GM21515 (cell line): ENCODE measurements around the gene KIAA0319L.
"Not testable (repeated sequence)": the region's sequence is repeated elsewhere in the genome, so short reads cannot be mapped to it uniquely, and the experiment has no call there.

Experiments
- ATAC-seq: cut with Tn5 transposase; IDR thresholded peaks from one replicate; pipeline ENCODE4 v1.9.1; 2021; ENCODE audit not compliant: unreplicated experiment

Gene KIAA0319L

GRCh38 chr1:35557118-35557610 is at the start of gene KIAA0319L:
Gene KIAA0319L (minus strand): TSS chr1:35557403. CDS start chr1:35554491, 2,912 bp downstream.
- peak; percentile 73 for ATAC-seq

DNA sequence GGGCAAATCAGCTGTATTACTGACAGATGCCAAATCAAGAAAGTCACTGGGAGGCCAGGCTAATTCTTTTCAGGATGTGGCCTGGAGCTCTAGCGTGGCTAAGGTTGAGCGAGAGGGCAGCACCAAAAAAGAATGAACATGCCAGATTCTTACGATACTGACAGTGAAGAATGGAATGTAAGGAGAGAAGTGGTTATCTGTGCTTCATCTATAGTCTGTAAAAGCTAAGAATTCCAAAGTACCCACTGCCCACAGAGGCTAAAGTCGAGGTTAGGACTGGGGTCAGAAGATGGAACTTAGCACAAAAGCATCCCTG is 48.6 kb upstream of the KIAA0319L start:
- no peak for ATAC-seq

DNA sequence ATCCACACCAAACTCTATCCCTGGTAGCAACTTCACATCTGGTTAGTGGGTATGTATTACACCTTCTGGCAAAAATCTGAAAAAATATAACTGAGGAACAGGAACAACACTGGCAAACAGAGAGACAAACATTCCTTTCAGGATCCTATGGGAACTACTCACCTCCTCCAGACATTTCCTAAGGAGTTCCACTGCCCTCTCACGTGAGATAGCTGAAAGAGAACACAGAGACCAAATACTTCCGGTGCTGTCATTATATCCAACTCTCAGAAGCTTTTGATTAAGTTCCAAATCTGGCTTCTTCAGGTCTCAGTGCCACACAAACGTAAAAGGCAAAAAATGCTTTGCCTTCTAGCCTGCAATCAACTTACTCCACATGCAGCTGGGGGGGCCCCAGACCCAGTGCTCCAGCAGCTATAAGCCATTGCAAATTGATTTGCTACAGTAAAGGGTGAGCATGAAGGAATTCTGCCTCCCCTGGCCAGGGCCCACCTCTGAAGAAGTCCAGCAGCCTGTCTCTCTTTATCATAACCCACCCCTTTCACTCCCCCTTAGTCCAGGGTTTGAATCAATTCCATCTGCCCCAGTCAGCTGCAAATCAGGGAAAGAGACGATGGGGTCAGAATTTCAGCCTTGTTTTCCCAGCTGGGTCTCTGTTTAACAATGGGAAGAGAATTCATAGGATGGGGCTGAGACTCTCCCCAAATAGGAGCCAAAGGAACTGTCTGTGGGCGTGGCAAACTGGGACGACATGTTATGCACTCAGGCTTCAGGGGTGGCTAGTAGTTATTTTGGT is 48.1 kb upstream of the KIAA0319L start:
- ATAC-seq = no peak

DNA sequence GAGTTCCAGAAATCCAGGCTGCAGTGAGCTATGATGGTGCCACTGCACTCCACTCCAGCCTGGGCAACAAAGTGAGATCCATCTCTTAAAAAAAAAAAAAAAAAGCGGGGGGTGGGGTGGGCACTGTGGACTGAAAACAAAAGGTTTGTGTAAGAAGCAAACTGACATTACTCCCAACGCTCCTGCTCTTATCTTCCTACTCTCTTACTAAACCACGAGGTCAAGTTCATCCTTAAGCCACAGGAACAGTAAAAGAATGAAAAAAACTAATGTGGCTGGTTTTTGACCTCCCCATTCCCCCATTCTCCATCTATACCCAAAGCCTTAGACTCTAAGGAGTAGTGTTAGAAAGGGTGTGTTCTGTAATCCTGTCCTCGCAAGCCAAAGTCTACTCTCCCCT is 46.7 kb upstream of the KIAA0319L start:
- no peak for ATAC-seq

DNA sequence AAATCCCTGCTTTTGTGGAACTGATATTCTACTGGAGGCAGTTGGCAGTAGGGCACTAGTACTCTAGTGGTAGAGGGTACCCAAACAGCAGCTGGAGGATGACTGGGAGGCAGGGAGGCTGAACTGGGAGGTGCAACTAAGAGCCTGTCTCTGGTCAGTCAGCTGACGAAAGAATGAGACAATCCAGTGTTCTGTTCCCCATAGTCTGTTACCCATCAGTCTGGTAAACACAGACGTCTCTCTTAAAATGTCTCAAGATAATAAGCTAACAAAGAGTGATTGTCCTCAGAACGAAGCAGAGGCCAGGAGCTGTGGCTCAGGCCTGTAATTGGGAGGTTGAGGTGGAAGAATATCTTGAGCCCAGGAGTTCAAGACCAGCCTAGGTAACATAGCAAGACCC is 46.3 kb upstream of the KIAA0319L start:
- no peak for ATAC-seq

DNA sequence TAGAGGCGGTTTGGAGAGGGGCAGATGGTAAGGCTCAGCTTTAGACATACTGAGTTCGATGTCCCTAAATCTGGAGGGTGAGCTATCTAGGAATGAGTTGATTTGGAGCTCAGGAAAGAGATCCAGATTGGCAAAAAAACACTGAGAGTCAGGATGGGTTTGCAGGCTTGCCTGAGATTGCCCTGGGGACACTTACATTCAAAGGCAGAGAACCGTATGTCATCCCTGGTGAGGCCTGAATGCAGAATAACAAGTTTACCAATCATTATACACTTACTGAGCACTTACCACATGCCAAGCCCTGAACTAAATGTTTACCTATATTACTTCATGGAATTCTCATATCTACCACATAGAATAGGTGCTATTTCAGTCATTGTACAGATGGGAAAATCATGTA is 43.4 kb upstream of the KIAA0319L start:
- ATAC-seq = no peak

- ATAC-seq = no peak
Observed at GRCh38 chr1:35599411-35599810, 42.2 kb upstream of the KIAA0319L start.

GRCh38 chr1:35598895-35599294 is 41.7 kb upstream of the KIAA0319L start:
- ATAC-seq = no peak

- ATAC-seq = no peak
Observed at GRCh38 chr1:35597870-35598269, 40.7 kb upstream of the KIAA0319L start.

DNA sequence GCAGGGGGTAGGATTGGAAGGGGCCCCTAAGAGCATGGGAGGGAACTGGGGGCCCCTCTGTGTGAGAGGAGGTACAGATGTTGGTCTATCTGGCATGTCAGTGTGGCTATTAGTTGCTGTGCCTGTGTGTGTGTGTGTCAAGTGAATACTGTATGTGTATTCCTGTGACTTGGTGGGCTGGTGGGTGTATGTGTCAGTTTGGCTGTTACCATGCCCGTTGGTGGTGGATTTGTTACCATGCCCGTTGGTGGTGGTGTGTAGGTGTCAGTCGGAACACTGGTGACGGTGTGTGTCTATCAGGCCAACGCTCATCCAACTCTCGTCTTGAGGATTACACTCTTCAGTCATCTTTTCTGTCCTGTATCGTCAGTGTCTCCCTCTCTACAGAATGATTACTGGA is 38.5 kb upstream of the KIAA0319L start:
- ATAC-seq = no peak

- no peak for ATAC-seq
Observed at GRCh38 chr1:35594005-35594760, 37.0 kb upstream of the KIAA0319L start.

DNA sequence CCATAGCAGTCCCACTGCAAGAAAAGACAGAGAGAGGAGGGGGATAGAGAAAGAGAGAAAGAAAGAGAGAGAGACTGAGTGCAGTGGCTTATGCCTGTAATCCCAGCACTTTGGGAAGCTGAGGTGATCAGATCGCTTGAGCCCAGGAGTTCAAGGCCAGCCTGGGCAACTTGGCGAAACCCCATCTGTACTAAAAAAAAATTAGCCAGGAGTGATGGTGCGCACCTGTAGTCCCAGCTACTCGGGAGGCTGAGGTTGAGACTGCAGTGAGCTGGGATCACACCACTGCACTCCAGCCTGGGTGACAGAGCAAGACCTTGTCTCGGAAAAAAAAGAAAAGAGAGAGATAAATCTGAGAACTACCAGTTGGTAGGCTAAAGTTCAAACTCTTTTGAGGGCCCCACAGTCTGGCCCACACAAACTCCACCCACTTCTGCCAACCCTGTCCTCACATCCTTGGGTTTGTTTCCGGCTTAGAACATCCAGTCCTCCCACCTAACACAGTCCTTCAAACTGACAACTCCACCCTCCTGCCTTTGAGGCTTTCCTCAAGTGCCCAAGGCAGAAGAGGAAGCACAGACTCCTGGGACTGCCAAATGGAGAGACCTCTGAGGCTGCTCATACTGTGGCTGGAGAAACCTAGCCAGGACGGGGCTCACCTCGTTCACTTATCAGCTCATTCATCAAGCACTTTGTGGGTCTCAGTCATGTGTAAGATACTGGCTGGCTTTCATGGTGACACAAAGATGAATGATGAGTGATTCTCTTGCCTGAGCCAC is 36.0 kb upstream of the KIAA0319L start:
- no peak for ATAC-seq

GRCh38 chr1:35591211-35591610 is 34.0 kb upstream of the KIAA0319L start:
- no peak for ATAC-seq

DNA sequence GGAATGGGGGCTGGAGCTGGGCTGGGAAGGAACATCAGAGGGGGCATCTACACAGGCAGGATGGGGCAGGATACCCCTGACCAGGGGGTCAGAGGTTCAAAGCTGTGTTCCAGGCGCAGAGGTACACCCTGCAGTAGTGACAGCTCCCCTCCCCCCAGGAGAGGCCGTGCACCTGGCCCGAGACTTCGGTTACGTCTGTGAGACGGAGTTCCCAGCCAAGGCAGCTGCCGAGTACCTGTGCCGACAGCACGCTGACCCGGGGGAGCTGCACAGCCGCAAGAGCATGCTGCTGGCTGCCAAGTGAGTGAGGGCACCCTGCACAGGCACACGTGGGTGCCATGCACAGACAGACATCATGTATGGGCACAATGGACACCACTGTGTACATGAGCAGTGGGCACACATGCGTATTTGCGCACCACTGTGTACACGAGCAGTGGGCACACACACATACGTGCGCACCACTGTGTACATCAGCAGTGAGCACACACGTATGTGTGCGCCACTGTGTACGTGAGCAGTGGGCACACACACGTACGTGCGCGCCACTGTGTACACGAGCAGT is 33.4 kb upstream of the KIAA0319L start:
- ATAC-seq = no peak

DNA sequence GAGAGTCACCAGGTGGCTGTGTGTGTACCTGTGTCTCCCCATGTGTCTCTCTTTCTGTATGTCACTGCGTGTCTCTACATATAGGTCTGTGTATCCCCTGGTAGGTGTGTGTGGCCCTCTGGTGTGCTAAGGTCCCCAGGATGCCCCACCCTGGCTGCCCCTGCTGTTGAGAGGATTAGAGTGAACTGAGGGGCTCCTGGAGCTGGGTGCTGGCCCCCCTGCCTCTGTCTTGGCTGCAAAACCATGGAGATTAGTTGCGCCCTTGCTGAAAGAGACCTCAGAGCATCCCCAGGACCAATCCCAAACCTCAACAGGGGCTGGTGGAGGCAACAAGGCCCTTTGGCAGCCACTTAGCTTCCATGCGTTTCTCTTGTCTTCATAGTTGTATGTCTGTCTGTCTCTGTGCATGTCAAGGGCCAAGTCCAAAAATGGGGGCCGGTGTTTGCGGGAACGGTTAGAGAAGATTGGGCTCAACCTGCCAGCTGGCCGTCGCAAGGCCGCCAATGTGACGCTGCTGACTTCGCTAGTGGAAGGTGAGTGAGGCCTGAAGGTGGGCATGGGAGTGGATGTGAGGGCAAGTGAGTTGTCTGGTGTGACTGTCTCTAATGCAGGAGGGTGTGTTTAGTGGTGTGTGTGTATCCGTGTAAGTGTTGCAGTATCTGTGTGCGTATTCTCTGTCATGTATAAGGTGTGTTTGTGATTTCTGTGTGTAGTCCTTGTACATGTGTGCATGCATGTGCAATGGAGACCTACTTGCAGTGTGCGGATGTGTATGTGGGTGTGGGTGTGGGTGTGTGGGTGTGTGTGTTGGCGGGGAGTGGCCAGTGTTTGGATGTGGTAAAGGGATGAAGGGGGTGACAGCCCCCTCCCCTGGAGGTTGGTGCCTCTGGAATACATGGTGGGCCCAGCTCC is 32.6 kb upstream of the KIAA0319L start:
- no peak for ATAC-seq

DNA sequence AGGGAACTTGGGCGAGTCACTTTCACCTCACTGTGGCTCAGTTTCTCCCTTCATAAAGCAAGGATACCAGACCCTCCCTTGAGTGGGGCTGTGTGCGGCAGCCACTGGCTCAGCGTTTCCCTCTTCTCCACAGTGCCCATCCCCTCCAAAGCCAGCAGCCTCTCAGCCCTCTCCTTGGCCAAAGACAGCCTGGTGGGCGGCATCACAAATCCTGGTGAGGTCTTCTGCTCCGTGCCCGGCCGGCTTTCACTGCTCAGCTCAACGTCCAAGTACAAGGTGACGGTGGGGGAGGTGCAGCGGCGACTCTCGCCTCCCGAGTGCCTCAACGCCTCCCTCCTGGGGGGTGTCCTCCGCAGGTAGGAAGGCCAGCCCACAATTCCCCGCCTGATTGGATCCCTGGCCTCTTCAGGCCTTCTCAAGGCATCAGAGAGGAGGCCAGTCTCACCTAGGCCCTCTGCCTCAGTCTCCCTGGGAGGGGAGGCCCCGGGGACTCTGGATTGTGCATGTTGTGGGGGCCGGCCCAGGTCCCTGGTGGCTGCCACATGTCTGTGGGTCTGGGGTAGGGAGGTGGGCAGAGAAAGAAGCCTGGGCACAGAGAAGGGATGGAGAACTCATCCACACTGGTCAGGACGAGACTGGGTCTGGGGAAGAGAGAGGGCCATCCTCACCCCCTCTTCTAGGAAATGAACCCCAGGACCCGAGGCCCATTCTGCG is 31.2 kb upstream of the KIAA0319L start:
- ATAC-seq = no peak

GRCh38 chr1:35587736-35588135 is 30.5 kb upstream of the KIAA0319L start:
- no peak for ATAC-seq

DNA sequence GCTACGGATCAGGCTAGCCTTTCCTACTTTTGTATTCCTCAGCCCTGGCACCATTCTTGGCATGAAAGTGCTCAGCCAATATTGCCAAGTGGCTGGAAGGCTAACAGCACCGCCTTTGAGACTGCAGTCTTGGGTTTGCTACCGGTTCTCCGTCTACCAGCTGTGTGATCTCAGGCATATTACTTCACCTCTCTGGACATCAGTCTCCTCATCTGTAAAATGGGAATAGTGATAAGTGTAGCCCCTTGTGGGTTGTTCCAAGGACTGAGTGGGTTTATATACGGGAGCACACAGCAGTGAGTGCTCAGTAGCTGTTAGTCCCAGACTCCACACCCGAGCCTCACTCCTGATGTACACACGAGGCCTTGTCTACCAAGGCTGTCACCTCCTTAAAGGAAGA is 29.6 kb upstream of the KIAA0319L start:
- no peak for ATAC-seq

- ATAC-seq = not testable (repeated sequence)
Observed at GRCh38 chr1:35585805-35586204, 28.6 kb upstream of the KIAA0319L start.

GRCh38 chr1:35585281-35585680 is 28.1 kb upstream of the KIAA0319L start:
- ATAC-seq = no peak
